ENCODE results near the gene TMEM269.
A peak's percentile ranks its signal among the peaks of the same experiment; 100 is the strongest.

Gene TMEM269

GRCh38 chr1:42815941-42816584 is 31.3 kb downstream of the TMEM269 start:
- intact Hi-C loops (cut with DNase I) = loop anchor here (2.0 to 5.0 kb wide), 2 partner anchors 31 to 106 kb away; partner anchors contain the start of gene ZNF691
- no peak for DNase-seq

DNA sequence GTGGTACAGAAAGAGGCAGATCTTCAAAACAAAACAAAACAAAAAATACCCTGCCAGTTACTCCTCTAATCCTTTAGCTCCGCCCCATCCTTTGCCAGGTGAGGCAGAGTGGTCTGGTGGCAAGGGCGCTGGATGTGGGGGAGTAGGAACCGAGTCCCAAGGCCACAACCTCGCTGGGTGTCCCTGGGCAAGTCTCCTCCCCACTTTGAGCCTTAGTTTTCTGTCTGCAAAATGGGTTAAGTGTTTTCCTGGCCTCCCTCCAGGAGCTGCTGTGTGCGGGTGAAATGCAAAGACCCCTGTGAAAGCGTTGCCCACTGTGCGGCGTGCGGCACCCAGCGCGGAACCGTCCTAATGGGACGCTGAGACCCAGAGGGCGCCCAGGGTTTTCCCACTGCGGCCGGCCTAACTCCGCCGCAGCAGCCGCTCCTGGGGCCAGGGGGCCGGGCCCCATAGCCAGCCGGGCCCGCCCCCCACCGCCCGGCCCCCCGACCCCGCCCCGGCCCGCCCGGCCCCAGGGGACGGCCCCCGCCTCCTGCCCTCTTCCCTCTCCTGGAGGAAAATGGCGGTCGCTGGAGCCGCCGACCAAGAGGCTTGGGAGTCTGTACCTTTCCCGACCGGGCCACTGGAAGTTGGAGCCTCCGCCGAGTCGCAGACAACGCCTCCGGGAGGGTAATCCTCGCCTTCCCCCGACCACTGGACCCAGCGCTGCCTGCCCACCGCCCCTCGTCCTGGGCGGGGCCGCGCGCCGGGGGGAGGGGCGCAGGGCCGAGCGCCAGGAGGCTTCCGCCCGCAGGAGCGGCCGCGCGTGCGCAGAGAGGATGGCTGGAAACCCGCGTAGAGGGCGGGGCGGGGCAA is 32.0 kb downstream of the TMEM269 start, which contains the start of the genes ERMAP and SVBP:
TSS of gene ERMAP (plus strand) at position 538 of the 855 bp plus-strand sequence. CDS start 13,327 bp downstream, outside the sequence.
TSS of gene SVBP (minus strand) at position 813 of the 855 bp plus-strand sequence. CDS start 853 bp downstream, outside the sequence.
- intact Hi-C loops (cut with DNase I) = loop anchor here (1.0 to 5.0 kb wide), 3 partner anchors 30 to 105 kb away; partner anchors contain the start of genes C1orf50, P3H1 and ZNF691
- peak; percentile 87 to 99 (median 92) for DNase-seq

DNA sequence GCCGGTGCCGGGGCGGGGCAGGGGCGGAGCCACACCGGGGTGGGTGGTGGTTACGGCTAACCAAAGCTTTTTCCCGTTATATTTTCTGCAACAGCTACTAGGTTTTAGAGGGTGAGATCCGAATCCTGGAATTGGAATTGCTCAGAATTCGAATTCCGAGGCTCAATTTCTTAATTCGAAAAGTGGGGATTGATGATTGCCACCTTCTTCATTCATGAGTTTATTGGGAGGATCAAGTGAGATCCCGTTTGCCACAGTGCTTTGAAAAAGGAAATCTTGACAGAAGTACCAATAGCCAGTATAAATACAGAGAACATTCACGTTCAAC is 32.6 kb downstream of the TMEM269 start:
- no peak for DNase-seq
- intact Hi-C loops (cut with DNase I) = loop anchor here (1.0 to 5.0 kb wide), 3 partner anchors 29 to 105 kb away; partner anchors contain the start of genes C1orf50, P3H1 and ZNF691

DNA sequence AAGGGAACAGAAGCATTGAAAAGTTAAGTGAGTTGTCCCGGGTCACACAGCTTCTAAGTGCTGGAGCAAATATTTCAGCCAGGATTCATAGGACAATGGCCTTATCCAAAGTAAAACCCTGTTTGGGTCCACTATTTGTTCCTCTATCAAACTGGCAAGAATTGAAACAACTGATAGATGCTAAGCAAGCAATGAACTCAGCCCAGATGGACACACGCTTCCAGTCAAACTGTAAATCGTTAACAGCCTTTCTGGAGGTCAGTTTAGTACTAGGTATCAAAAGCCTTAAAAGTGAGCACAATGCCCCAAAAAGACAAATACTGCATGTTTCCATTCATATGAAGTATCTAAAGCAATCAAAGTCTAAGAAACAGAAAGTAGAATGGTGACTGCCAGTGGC is 33.2 kb downstream of the TMEM269 start:
- DNase-seq = no peak
- intact Hi-C loops (cut with DNase I) = loop anchor here (1.0 to 5.0 kb wide), 3 partner anchors 29 to 104 kb away; partner anchors contain the start of genes C1orf50, P3H1 and ZNF691

GRCh38 chr1:42820813-42821212 is 36.0 kb downstream of the TMEM269 start:
- intact Hi-C loops (cut with DNase I) = no loop called here
- no peak for DNase-seq

- intact Hi-C loops (cut with DNase I) = no loop called here
- no peak for DNase-seq
These were observed 36.9 kb downstream of the TMEM269 start for GRCh38 chr1:42821690-42822089.

- intact Hi-C loops (cut with DNase I) = no loop called here
- no peak for DNase-seq
These were observed 38.1 kb downstream of the TMEM269 start for GRCh38 chr1:42822800-42823392.

DNA sequence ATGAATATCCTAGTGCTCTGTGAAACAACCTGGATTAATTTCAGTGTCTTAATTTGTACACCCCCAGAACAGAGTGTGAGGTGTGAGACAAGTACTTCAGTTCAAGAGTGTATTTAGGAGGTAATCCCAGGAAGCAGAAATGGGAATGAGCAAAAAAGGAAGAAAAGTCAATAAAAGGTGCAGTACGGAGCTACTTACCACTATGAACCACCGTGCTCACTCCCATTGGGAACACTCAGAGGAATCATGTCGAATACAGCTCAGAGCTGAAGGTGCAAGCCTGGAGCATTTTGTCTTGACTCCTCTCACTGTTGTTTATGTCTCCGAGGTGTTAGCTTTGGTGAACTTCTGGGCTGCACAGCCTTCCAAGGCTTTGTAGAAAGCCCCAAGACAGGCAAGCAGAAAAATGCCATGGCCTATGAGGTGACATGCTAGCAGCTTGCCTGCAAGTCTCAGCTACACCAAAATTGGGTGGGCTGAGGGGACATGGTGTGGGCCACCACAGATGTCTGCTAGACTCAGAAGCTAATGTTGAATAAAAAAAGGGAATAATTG is 39.8 kb downstream of the TMEM269 start:
- DNase-seq = no peak
- intact Hi-C loops (cut with DNase I) = no loop called here

- no peak for DNase-seq
- intact Hi-C loops (cut with DNase I) = no loop called here
These were observed 40.5 kb downstream of the TMEM269 start for GRCh38 chr1:42825036-42825851.

GRCh38 chr1:42830631-42831030 is 45.8 kb downstream of the TMEM269 start:
- no peak for DNase-seq
- intact Hi-C loops (cut with DNase I) = no loop called here

DNA sequence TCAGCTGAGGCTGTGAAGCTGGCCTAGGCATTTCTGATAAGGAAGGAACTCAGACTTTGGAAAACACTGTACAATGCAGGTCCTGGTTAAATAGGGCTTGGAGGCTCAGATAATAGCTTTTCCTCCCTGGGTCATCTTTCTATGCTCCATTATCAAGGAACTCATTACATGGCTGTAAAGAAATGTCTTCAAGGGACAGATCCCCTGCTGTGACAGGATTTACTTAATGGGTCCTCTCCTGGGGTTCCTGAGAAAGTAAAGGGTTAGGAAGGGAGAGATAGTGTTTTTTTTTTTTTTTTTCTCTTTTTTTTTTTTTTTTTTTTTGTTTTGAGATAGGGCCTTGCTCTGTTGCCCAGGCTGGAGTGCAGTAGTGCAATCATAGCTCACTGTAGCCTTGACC is 46.5 kb downstream of the TMEM269 start:
- intact Hi-C loops (cut with DNase I) = no loop called here
- no peak for DNase-seq

DNA sequence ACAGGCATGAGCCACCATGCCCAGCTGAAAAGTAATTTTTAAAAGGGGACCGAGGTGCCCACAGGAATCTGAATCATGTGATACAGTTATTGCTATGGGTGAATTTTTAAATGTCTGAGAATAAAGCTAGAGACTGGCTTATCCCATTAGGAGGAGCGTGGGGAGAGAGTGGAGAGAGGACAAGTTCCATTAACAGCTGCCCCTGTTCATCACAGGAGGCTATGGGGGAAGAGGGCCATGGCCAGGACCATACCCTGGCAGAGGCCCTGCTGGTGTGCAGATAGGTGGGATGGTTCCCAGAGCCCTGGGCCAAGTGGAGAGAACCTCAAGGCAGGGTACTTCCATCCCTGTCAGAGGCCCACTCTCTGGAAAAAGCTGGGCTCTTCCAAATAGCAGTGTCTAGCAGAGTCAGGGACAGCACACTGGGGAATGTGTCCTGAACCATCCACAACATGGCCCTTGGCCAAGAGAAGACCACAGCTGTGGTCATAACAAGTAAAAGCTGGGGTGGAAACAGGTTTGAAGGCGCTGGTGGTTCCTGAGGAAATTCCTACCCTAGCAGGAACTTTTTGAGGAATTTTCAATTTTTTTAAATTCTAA is 48.0 kb downstream of the TMEM269 start:
- DNase-seq = no peak
- intact Hi-C loops (cut with DNase I) = no loop called here

DNA sequence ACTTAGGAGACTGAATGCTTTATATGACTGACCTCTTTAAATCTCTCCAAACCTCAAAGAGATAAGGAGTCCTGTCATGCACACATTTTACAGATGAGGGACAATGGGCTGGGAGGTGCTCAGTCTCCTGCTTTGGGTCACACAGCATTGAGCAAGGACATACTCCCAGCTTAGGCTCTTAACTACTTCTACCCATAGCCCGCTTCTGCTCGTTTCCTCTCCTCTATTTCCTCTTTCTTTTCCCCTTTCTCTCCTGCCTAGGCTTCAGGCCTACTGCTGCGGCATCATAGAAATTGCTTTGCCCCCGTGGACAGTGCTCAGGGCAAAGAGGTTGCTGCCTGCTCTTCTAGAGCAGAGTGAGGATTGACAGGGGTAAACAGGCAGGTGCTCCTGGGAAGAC is 49.2 kb downstream of the TMEM269 start:
- intact Hi-C loops (cut with DNase I) = no loop called here
- no peak for DNase-seq

DNA sequence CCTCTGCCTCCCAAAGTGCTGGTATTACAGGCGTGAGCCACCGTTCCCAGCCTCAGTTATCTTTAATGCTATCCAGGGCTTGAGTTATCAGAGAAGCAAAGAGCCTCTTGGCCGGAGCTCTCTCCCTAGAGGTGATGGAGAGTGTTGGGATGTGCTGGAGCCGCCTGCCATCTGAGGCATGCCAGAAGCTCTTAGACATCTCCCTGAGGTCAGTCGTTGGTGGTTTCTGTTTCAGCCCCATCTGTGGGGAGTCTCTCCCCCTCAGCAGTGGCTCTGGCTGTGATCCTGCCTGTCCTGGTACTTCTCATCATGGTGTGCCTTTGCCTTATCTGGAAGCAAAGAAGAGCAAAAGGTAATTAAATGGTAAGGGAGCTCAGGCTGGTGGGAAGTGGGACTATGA is 50.0 kb downstream of the TMEM269 start:
- intact Hi-C loops (cut with DNase I) = no loop called here
- DNase-seq = no peak

GRCh38 chr1:42835422-42835821 is 50.6 kb downstream of the TMEM269 start:
- DNase-seq = no peak
- intact Hi-C loops (cut with DNase I) = no loop called here

- DNase-seq = no peak
- intact Hi-C loops (cut with DNase I) = no loop called here
These were observed 52.9 kb downstream of the TMEM269 start for GRCh38 chr1:42837709-42838108.

- no peak for DNase-seq
- intact Hi-C loops (cut with DNase I) = no loop called here
These were observed 53.8 kb downstream of the TMEM269 start for GRCh38 chr1:42838482-42839190.

- DNase-seq = no peak
- intact Hi-C loops (cut with DNase I) = no loop called here
These were observed 56.2 kb downstream of the TMEM269 start for GRCh38 chr1:42841010-42841409.

Data from posterior cingulate gyrus (tissue), 11 donors.